WERI-Rb-1 (cell line): ENCODE measurements around the gene UBE4A.

Source experiments
- DNase-seq: peaks from one replicate; pipeline ENCODE4 v3.0.0-alpha.2; 2020
- H3K27ac ChIP-seq: fragments of 250-450 bp; sonication (Bioruptor Pico); 2 replicates; pipeline ENCODE4 v1.5.1; 2020; ENCODE audit warnings: mild to moderate bottlenecking, moderate library complexity
- H3K27me3 ChIP-seq: fragments of 250-450 bp; sonication (Bioruptor Pico); 2 replicates; pipeline ENCODE4 v1.5.1; 2021; ENCODE audit warnings: mild to moderate bottlenecking, low read depth, moderate library complexity; ENCODE audit not compliant: insufficient read depth, severe bottlenecking
- H3K36me3 ChIP-seq: fragments of 250-450 bp; sonication (Bioruptor Pico); 2 replicates; pipeline ENCODE4 v1.5.1; 2020; ENCODE audit warnings: mild to moderate bottlenecking, moderate library complexity
- H3K4me3 ChIP-seq: 2 replicates; pipeline ENCODE4 v1.5.1; 2011; ENCODE audit warnings: low read depth, mild to moderate bottlenecking, control low read depth, low read length
- H3K9me3 ChIP-seq: fragments of 250-450 bp; sonication (Bioruptor Pico); 2 replicates; pipeline ENCODE4 v1.5.1; 2021; ENCODE audit warnings: mild to moderate bottlenecking, moderate library complexity; ENCODE audit not compliant: severe bottlenecking
- TF ChIP-seq, protein P1 (sequence below): IDR thresholded peaks from 2 replicates; pipeline ENCODE4 v1.5.1; 2011; ENCODE audit warnings: low read depth, mild to moderate bottlenecking, control low read depth, inconsistent platforms, low read length

UBE4A gene

DNA sequence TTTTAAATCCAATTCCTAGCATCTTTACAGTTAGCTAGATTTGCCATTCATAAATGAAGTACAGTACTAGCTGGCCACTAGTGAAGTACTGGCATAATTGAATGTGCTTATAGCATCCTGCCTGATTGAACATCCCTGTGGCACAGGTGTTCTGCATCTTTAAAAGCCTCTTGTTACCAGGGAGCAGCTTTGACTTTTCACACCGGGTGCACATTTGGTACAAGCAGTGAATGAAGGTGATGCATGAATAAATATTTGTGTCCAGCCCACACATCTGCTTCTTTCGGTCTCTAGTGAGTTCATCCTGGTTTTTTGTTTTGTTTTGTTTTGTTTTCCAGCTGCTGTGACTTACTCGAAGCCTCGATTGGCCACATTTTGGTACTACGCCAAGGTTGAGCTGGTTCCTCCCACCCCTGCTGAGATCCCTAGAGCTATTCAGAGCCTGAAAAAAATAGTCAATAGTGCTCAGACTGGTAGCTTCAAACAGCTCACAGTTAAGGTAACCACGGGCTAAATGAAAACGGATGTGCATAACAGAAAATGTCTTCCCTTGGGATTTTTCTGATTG lies 47.3 kb downstream of the UBE4A start:
- TF ChIP-seq, protein P1, sequence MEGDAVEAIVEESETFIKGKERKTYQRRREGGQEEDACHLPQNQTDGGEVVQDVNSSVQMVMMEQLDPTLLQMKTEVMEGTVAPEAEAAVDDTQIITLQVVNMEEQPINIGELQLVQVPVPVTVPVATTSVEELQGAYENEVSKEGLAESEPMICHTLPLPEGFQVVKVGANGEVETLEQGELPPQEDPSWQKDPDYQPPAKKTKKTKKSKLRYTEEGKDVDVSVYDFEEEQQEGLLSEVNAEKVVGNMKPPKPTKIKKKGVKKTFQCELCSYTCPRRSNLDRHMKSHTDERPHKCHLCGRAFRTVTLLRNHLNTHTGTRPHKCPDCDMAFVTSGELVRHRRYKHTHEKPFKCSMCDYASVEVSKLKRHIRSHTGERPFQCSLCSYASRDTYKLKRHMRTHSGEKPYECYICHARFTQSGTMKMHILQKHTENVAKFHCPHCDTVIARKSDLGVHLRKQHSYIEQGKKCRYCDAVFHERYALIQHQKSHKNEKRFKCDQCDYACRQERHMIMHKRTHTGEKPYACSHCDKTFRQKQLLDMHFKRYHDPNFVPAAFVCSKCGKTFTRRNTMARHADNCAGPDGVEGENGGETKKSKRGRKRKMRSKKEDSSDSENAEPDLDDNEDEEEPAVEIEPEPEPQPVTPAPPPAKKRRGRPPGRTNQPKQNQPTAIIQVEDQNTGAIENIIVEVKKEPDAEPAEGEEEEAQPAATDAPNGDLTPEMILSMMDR: no peak
- no peak overlapping the region for H3K27ac ChIP-seq

DNA sequence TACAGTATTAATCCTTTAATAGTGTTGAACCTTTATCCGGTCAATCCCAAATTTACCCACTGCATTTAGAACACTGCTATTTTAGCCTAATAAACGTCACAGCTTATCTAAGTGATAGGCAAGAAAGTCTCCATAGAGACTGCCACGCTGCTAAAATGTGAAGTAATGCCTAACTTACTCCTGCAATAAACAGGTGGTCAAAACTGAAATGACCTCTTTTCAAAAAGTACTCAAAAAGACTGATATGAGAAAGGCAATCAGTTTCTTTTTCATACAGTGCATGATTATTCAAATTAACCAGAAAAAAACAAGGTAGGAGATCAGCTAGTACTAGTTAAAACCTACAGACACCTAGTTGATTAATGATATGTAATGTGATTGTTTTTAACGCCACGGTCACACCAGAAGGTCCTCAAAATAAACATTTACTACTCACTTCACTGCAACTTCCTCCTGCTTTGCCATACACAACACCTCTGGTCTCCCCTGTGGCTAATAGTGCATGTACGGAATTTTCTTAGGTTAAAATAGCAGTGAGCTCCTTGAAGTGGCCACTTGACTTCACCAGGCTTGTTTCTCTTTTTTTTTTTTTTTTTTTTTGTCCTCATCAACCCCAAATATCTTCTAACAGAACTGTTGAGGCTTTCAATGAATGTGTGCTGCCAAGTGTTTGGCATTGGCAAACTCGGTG lies 50.8 kb downstream of the UBE4A start:
- Histone ChIP-seq H3K9me3 (no peaks in the 10 kb centered on the region), H3K27me3 (no peaks in the 10 kb centered on the region), H3K27ac (no peak overlapping the region), H3K36me3 (peaks cover 44% of the 10 kb centered on the region), H3K4me3 (no peak overlapping the region)
- TF ChIP-seq, protein P1: no peak
- DNase-seq: no peak

More for the DNA sequence above, 47.3 kb downstream of the UBE4A start:
- H3K36me3 ChIP-seq: peaks cover 58% of the 10 kb centered on the region
- no peaks in the 10 kb centered on the region for H3K9me3 ChIP-seq
- DNase-seq: no peak
- no peaks in the 10 kb centered on the region for H3K27me3 ChIP-seq
- no peak overlapping the region for H3K4me3 ChIP-seq

DNA sequence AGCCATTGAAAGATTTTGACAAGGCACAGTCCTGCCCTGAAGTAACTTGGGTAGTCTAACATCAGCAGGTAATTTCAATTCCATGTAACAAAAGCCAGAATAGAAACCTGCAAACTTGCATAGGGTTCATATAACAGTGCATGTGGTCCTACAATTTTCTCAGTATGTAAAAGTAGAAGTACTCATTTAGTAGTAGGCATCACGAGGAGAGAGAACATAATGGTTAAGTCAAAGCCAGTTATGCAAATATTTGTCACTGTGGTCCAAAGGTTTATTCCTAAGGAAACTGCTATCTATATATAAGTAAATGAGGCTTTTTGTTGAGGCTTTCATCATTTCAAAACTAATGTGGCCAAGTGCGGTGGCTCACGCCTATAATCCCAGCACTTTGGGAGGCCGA lies 52.1 kb downstream of the UBE4A start:
- TF ChIP-seq, protein P1: no peak
- Histone ChIP-seq H3K9me3 (no peaks in the 10 kb centered on the region), H3K36me3 (peaks cover 33% of the 10 kb centered on the region), H3K27ac (no peak overlapping the region), H3K4me3 (no peak overlapping the region), H3K27me3 (no peaks in the 10 kb centered on the region)
- no peak for DNase-seq

DNA sequence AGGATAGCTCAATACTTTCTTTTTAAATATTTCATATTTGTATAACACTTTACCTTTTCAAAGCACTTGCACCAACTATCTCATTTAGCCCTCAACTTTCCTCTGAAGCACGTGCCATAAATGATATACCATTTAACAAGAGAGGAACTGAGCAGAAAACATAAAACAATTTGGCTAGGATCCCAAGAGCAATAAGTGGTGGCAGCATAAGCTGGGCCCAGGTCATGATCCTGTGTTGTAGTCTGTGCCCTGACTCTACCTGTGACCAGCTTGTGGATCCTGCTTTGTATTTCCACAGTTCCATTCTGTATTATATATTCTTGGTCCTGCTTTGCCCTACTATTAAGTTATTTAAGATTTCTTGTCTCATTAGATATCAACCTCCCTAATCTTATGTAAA lies 53.5 kb downstream of the UBE4A start:
- peaks cover 19% of the 10 kb centered on the region for H3K36me3 ChIP-seq
- DNase-seq: no peak
- H3K4me3 ChIP-seq: no peak overlapping the region
- no peaks in the 10 kb centered on the region for H3K27me3 ChIP-seq
- no peak overlapping the region for H3K27ac ChIP-seq
- TF ChIP-seq, protein P1: no peak
- H3K9me3 ChIP-seq: no peaks in the 10 kb centered on the region

DNA sequence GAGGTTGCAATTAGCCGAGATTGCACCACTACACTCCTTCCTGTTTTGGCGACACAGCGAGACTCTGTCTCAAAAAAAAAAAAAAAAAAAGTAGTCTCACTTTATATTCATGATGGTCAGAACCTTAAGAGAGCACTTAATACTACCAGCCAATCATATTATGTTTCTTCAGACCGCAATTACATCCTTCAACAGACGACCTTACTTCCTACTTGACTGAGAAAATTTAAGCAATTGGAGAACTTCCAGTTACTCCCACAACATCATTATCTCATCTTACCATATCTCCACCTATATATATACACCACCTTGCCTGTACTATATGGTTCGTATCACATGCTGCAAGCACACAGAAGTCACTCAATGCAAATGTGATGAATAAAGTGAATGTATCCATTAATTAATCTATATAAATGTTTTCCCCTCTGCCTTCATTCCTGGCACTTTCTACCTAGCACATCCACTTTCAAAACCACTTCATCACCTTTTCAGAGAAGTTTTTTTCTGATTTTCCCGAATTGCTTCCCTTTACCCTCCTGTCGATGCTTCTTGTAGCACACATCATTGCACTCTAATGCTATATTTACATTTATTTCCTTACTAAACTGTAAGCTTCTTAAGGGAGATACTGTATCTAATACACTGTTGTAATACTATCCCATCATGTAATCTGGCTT lies 55.8 kb downstream of the UBE4A start:
- DNase-seq: no peak
- Histone ChIP-seq H3K27ac (no peak overlapping the region), H3K36me3 (peaks cover under 1% of the 10 kb centered on the region), H3K9me3 (no peaks in the 10 kb centered on the region), H3K27me3 (no peaks in the 10 kb centered on the region), H3K4me3 (no peak overlapping the region)
- TF ChIP-seq, protein P1: no peak
